ENCODE results near the gene LMNTD1. TPM values are rescaled to one million over a fixed set of nuclear protein-coding genes. Genes with fewer than 3 reads are reported as not detected.

LMNTD1 gene
- total and polyA plus RNA-seq, 9 of the 15 experiments (the other 6 are each of a cell fraction or from before 2014, with no cell fraction given) = not detected

- TF ChIP-seq TRIM25 (IDR thresholded peaks at IDR 0.05; ENCODE audit: borderline replicate concordance) = no peak
Observed at GRCh38 chr12:25518512-25518911, 34.6 kb downstream of the LMNTD1 start (continued).

GRCh38 chr12:25504744-25505143, 48.3 kb downstream of the LMNTD1 start:
- intact Hi-C loops (cut with micrococcal nuclease) (no loop called here), in situ Hi-C loops (cut with MboI) (no loop called here)
- H3K4me1 ChIP-seq (replicated peaks in 1 of 2; ENCODE audit: control insufficient read depth in 2 of 2, insufficient read depth in 2 of 2, low read length in 2 of 2) = no peaks in the 10 kb centered on the region
- DNase-seq (ENCODE audit: extremely low read depth in 1 of 4, low spot score in 3 of 4) = no peak
- no peaks in the 10 kb centered on the region for H4K20me1 ChIP-seq (replicated peaks; ENCODE audit: control insufficient read depth, insufficient read depth, low read length)
- FAIRE-seq = no peak
- H3K9me1 ChIP-seq (ENCODE audit: control insufficient read depth, insufficient read depth, low read length) = no peaks in the 10 kb centered on the region
- POLR2A ChIA-PET = no interaction called here
- CTCF ChIA-PET (ENCODE audit: low intra/inter-chr PET ratio) = no interaction called here
- H3K9ac ChIP-seq (ENCODE audit: insufficient read depth in 1 of 2, low read depth in 2 of 2, low read length in 2 of 2) = no peak overlapping the region
- no peaks in the 10 kb centered on the region for H3K9me3 ChIP-seq (replicated peaks; ENCODE audit: control insufficient read depth, insufficient read depth, low read depth, low read length)
- BruUV-seq (replicated peaks) = no TSS peak
- H3K4me3 ChIP-seq = no peak overlapping the region
- no peak for ATAC-seq
- 8% methylated on average over 1 of the region's 1 CpG for WGBS (ENCODE audit: insufficient coverage, low coverage, missing lambda C conversion rate)
- no peak overlapping the region for H2AFZ ChIP-seq (ENCODE audit: low read depth, low read length)
- no peaks in the 10 kb centered on the region for H3K36me3 ChIP-seq (ENCODE audit: control insufficient read depth, insufficient read depth, low read length)
- H3K27me3 ChIP-seq (ENCODE audit: control insufficient read depth in 2 of 2, insufficient read depth in 2 of 2, low read length in 2 of 2) = no peaks in the 10 kb centered on the region
- H3K27ac ChIP-seq (ENCODE audit: extremely low read depth, low read depth, low read length) = no peak overlapping the region
- H3K4me2 ChIP-seq (ENCODE audit: insufficient read depth, low read length) = no peak overlapping the region
- H3K79me2 ChIP-seq (ENCODE audit: control insufficient read depth, insufficient read depth, low read length) = no peaks in the 10 kb centered on the region
- TF ChIP-seq, protein P1, sequence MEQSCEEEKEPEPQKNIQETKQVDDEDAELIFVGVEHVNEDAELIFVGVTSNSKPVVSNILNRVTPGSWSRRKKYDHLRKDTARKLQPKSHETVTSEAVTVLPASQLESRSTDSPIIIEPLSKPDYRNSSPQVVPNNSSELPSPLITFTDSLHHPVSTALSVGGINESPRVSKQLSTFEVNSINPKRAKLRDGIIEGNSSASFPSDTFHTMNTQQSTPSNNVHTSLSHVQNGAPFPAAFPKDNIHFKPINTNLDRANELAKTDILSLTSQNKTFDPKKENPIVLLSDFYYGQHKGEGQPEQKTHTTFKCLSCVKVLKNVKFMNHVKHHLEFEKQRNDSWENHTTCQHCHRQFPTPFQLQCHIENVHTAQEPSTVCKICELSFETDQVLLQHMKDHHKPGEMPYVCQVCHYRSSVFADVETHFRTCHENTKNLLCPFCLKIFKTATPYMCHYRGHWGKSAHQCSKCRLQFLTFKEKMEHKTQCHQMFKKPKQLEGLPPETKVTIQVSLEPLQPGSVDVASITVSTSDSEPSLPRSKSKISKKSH (CRISPR knock-in tag; IDR thresholded peaks at IDR 0.05) = no peak
- TF ChIP-seq NCOR1 (IDR thresholded peaks at IDR 0.05) = no peak
- TF ChIP-seq ZSCAN29 (IDR thresholded peaks at IDR 0.05) = no peak
- TF ChIP-seq CBX2 (IDR thresholded peaks at IDR 0.05; ENCODE audit: insufficient read depth, low read length, poor library complexity, severe bottlenecking) = no peak
- no peak for TF ChIP-seq MEIS2 (IDR thresholded peaks at IDR 0.05; ENCODE audit: partially characterized antibody)
- TF ChIP-seq PHF20 (IDR thresholded peaks at IDR 0.05; ENCODE audit: partially characterized antibody) = no peak
- no peak for TF ChIP-seq SAFB (IDR thresholded peaks at IDR 0.05; ENCODE audit: borderline replicate concordance, low read depth, low read length)
- TF ChIP-seq BMI1 (IDR thresholded peaks at IDR 0.05; ENCODE audit: low read length) = no peak
- TF ChIP-seq SMC3 (conservative IDR thresholded peaks at IDR 0.05; ENCODE audit: insufficient read depth, low read depth, low read length) = no peak
- TF ChIP-seq, protein P2, sequence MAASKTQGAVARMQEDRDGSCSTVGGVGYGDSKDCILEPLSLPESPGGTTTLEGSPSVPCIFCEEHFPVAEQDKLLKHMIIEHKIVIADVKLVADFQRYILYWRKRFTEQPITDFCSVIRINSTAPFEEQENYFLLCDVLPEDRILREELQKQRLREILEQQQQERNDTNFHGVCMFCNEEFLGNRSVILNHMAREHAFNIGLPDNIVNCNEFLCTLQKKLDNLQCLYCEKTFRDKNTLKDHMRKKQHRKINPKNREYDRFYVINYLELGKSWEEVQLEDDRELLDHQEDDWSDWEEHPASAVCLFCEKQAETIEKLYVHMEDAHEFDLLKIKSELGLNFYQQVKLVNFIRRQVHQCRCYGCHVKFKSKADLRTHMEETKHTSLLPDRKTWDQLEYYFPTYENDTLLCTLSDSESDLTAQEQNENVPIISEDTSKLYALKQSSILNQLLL (CRISPR knock-in tag; IDR thresholded peaks at IDR 0.05; ENCODE audit: borderline replicate concordance) = no peak
- TF ChIP-seq DMBX1 (CRISPR knock-in tag; IDR thresholded peaks at IDR 0.05; ENCODE audit: borderline replicate concordance) = no peak
- no peak for TF ChIP-seq CHD4 (IDR thresholded peaks at IDR 0.05; ENCODE audit: insufficient read depth, insufficient replicate concordance, low read depth, low read length, poor library complexity, severe bottlenecking)
- no peak for TF ChIP-seq POLR2H (tag; IDR thresholded peaks at IDR 0.05; ENCODE audit: low read depth)

Data from K562 (cell line).